Measurements from ENCODE around the gene MINDY3.

The MINDY3 gene

DNA sequence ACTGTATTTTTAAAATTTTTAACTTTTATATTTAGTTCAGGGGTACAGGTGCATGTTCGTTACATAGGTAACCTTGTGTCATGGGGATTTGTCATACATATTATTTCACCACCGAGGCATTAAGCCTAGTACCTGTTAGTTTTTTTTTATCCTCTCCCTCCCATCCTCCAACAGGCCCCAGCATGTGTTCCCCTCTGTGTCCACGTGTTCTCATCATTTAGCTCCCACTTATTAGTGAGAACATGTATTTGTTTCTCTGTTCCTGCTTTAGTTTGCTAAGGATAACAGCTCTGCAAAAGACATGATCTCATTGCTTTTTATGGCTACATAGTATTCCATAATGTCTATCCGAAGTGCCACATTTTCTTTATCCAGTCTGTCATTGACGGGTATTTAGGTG is 118.2 kb downstream of the MINDY3 start:
- Histone ChIP-seq H3K27me3 (ENCODE audit: control insufficient read depth in 1 of 2, insufficient read depth in 2 of 2, low read length in 2 of 2) (no peaks in the 10 kb centered on the region), H3K27ac (ENCODE audit: low read depth, low read length) (no peak overlapping the region), H3K9ac (ENCODE audit: low read depth in 1 of 2, low read length in 2 of 2) (no peak overlapping the region), H3K4me3 (ENCODE audit: low read depth in 1 of 2, low read length in 2 of 2) (no peak overlapping the region), H3K4me1 (ENCODE audit: control insufficient read depth in 1 of 2, insufficient read depth in 2 of 2, low read length in 2 of 2) (no peaks in the 10 kb centered on the region), H3K9me3 (ENCODE audit: control insufficient read depth in 1 of 2, low read length in 2 of 2) (no peaks in the 10 kb centered on the region), H3K36me3 (ENCODE audit: control insufficient read depth in 1 of 2, insufficient read depth in 2 of 2, low read length in 2 of 2) (no peaks in the 10 kb centered on the region)

DNA sequence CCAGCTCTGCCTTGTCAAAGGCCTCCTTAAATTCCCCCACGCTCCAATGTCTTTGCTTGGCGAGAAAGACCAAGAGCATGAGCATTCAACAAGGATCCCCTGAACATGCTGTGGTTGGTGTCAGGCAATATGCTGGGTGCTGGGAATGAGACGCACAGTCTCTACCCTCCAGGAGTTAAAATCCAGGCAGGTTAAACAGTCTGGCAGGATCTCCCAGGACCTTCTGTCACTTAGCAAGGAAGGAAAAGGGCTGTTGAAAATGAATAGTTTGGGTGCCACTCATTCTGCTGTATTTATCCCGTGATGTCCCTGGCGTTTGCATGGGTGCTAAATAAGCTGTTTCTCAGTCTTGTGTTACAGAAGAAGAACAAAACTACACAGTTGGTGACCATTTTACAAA is 118.7 kb downstream of the MINDY3 start:
- no peak overlapping the region for H3K9ac ChIP-seq (ENCODE audit: low read depth in 1 of 2, low read length in 2 of 2)
- no peaks in the 10 kb centered on the region for H3K36me3 ChIP-seq (ENCODE audit: control insufficient read depth in 1 of 2, insufficient read depth in 2 of 2, low read length in 2 of 2)
- H3K27ac ChIP-seq (ENCODE audit: low read depth, low read length): no peak overlapping the region
- no peak overlapping the region for H3K4me3 ChIP-seq (ENCODE audit: low read depth in 1 of 2, low read length in 2 of 2)
- H3K4me1 ChIP-seq (ENCODE audit: control insufficient read depth in 1 of 2, insufficient read depth in 2 of 2, low read length in 2 of 2): no peaks in the 10 kb centered on the region
- H3K9me3 ChIP-seq (ENCODE audit: control insufficient read depth in 1 of 2, low read length in 2 of 2): no peaks in the 10 kb centered on the region
- no peaks in the 10 kb centered on the region for H3K27me3 ChIP-seq (ENCODE audit: control insufficient read depth in 1 of 2, insufficient read depth in 2 of 2, low read length in 2 of 2)

GRCh38 chr10:15740261-15740660 is 120.0 kb downstream of the MINDY3 start:
- Histone ChIP-seq H3K27ac (ENCODE audit: low read depth, low read length) (no peak overlapping the region), H3K9ac (ENCODE audit: low read depth in 1 of 2, low read length in 2 of 2) (no peak overlapping the region), H3K4me1 (ENCODE audit: control insufficient read depth in 1 of 2, insufficient read depth in 2 of 2, low read length in 2 of 2) (no peaks in the 10 kb centered on the region), H3K9me3 (ENCODE audit: control insufficient read depth in 1 of 2, low read length in 2 of 2) (no peaks in the 10 kb centered on the region), H3K4me3 (ENCODE audit: low read depth in 1 of 2, low read length in 2 of 2) (no peak overlapping the region), H3K36me3 (ENCODE audit: control insufficient read depth in 1 of 2, insufficient read depth in 2 of 2, low read length in 2 of 2) (no peaks in the 10 kb centered on the region), H3K27me3 (ENCODE audit: control insufficient read depth in 1 of 2, insufficient read depth in 2 of 2, low read length in 2 of 2) (no peaks in the 10 kb centered on the region)

- H3K9me3 ChIP-seq (ENCODE audit: control insufficient read depth in 1 of 2, low read length in 2 of 2): no peaks in the 10 kb centered on the region
- no peak overlapping the region for H3K27ac ChIP-seq (ENCODE audit: low read depth, low read length)
- no peak overlapping the region for H3K9ac ChIP-seq (ENCODE audit: low read depth in 1 of 2, low read length in 2 of 2)
- no peaks in the 10 kb centered on the region for H3K36me3 ChIP-seq (ENCODE audit: control insufficient read depth in 1 of 2, insufficient read depth in 2 of 2, low read length in 2 of 2)
- no peaks in the 10 kb centered on the region for H3K4me1 ChIP-seq (ENCODE audit: control insufficient read depth in 1 of 2, insufficient read depth in 2 of 2, low read length in 2 of 2)
- H3K27me3 ChIP-seq (ENCODE audit: control insufficient read depth in 1 of 2, insufficient read depth in 2 of 2, low read length in 2 of 2): no peaks in the 10 kb centered on the region
- no peak overlapping the region for H3K4me3 ChIP-seq (ENCODE audit: low read depth in 1 of 2, low read length in 2 of 2)
Measured at GRCh38 chr10:15739254-15739970, 120.9 kb downstream of the MINDY3 start.

GRCh38 chr10:15738270-15738925 is 121.9 kb downstream of the MINDY3 start:
- no peaks in the 10 kb centered on the region for H3K36me3 ChIP-seq (ENCODE audit: control insufficient read depth in 1 of 2, insufficient read depth in 2 of 2, low read length in 2 of 2)
- no peaks in the 10 kb centered on the region for H3K4me1 ChIP-seq (ENCODE audit: control insufficient read depth in 1 of 2, insufficient read depth in 2 of 2, low read length in 2 of 2)
- H3K4me3 ChIP-seq (ENCODE audit: low read depth in 1 of 2, low read length in 2 of 2): no peak overlapping the region
- H3K9me3 ChIP-seq (ENCODE audit: control insufficient read depth in 1 of 2, low read length in 2 of 2): no peaks in the 10 kb centered on the region
- no peaks in the 10 kb centered on the region for H3K27me3 ChIP-seq (ENCODE audit: control insufficient read depth in 1 of 2, insufficient read depth in 2 of 2, low read length in 2 of 2)
- no peak overlapping the region for H3K9ac ChIP-seq (ENCODE audit: low read depth in 1 of 2, low read length in 2 of 2)
- H3K27ac ChIP-seq (ENCODE audit: low read depth, low read length): no peak overlapping the region

GRCh38 chr10:15737656-15738055 is 122.7 kb downstream of the MINDY3 start:
- H3K4me3 ChIP-seq (ENCODE audit: low read depth in 1 of 2, low read length in 2 of 2): no peak overlapping the region
- no peak overlapping the region for H3K9ac ChIP-seq (ENCODE audit: low read depth in 1 of 2, low read length in 2 of 2)
- H3K4me1 ChIP-seq (ENCODE audit: control insufficient read depth in 1 of 2, insufficient read depth in 2 of 2, low read length in 2 of 2): no peaks in the 10 kb centered on the region
- peak overlapping the region; percentile 10 for H3K27ac ChIP-seq (ENCODE audit: low read depth, low read length)
- no peaks in the 10 kb centered on the region for H3K36me3 ChIP-seq (ENCODE audit: control insufficient read depth in 1 of 2, insufficient read depth in 2 of 2, low read length in 2 of 2)
- no peaks in the 10 kb centered on the region for H3K27me3 ChIP-seq (ENCODE audit: control insufficient read depth in 1 of 2, insufficient read depth in 2 of 2, low read length in 2 of 2)
- no peaks in the 10 kb centered on the region for H3K9me3 ChIP-seq (ENCODE audit: control insufficient read depth in 1 of 2, low read length in 2 of 2)

DNA sequence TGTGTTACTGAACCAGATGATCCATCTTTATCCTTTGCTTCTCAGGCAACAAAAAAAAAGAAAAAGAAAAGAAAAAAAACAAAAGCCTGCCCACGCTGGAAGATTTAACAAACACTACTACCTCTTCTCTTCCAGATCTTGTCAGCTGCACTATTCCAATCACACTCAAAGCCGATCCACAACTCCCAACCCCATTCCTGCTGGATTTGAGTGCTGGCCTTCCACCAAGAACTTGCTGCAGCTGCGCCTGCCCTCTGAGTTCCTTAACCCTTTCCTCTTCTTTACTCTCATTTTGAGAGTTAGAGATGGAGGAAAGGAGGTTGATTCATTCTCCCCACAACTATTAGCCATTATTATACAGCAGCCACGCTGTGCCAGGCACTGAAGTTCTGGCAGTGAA is 124.5 kb downstream of the MINDY3 start:
- no peak overlapping the region for H3K4me3 ChIP-seq (ENCODE audit: low read depth in 1 of 2, low read length in 2 of 2)
- H3K4me1 ChIP-seq (ENCODE audit: control insufficient read depth in 1 of 2, insufficient read depth in 2 of 2, low read length in 2 of 2): no peaks in the 10 kb centered on the region
- H3K9me3 ChIP-seq (ENCODE audit: control insufficient read depth in 1 of 2, low read length in 2 of 2): no peaks in the 10 kb centered on the region
- no peak overlapping the region for H3K9ac ChIP-seq (ENCODE audit: low read depth in 1 of 2, low read length in 2 of 2)
- no peaks in the 10 kb centered on the region for H3K36me3 ChIP-seq (ENCODE audit: control insufficient read depth in 1 of 2, insufficient read depth in 2 of 2, low read length in 2 of 2)
- H3K27me3 ChIP-seq (ENCODE audit: control insufficient read depth in 1 of 2, insufficient read depth in 2 of 2, low read length in 2 of 2): no peaks in the 10 kb centered on the region
- no peak overlapping the region for H3K27ac ChIP-seq (ENCODE audit: low read depth, low read length)

DNA sequence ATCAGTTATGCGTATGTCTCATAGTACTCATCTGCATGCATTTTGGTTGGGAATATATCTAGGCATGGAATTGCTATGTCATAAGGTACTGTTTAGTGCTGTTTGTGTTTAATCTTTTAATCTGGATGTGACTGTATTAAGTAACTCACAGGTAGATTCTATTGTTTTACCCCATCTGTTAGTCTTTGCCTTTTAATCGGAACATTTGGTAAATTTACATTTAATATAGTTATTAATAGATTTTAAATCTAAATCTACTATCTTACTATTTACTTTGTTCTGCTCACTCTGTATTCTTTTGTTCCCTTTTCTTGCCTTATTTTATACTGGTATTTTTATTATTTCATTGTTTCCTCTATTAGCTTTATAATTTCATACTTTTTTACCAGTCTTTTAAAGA is 130.0 kb downstream of the MINDY3 start:
- Histone ChIP-seq H3K4me3 (ENCODE audit: low read depth in 1 of 2, low read length in 2 of 2) (no peak overlapping the region), H3K36me3 (ENCODE audit: control insufficient read depth in 1 of 2, insufficient read depth in 2 of 2, low read length in 2 of 2) (no peaks in the 10 kb centered on the region), H3K27me3 (ENCODE audit: control insufficient read depth in 1 of 2, insufficient read depth in 2 of 2, low read length in 2 of 2) (no peaks in the 10 kb centered on the region), H3K9me3 (ENCODE audit: control insufficient read depth in 1 of 2, low read length in 2 of 2) (no peaks in the 10 kb centered on the region), H3K27ac (ENCODE audit: low read depth, low read length) (no peak overlapping the region), H3K9ac (ENCODE audit: low read depth in 1 of 2, low read length in 2 of 2) (no peak overlapping the region), H3K4me1 (ENCODE audit: control insufficient read depth in 1 of 2, insufficient read depth in 2 of 2, low read length in 2 of 2) (no peaks in the 10 kb centered on the region)

- H3K9me3 ChIP-seq (ENCODE audit: control insufficient read depth in 1 of 2, low read length in 2 of 2): no peaks in the 10 kb centered on the region
- H3K4me3 ChIP-seq (ENCODE audit: low read depth in 1 of 2, low read length in 2 of 2): no peak overlapping the region
- H3K9ac ChIP-seq (ENCODE audit: low read depth in 1 of 2, low read length in 2 of 2): no peak overlapping the region
- H3K27ac ChIP-seq (ENCODE audit: low read depth, low read length): no peak overlapping the region
- H3K27me3 ChIP-seq (ENCODE audit: control insufficient read depth in 1 of 2, insufficient read depth in 2 of 2, low read length in 2 of 2): no peaks in the 10 kb centered on the region
- no peaks in the 10 kb centered on the region for H3K36me3 ChIP-seq (ENCODE audit: control insufficient read depth in 1 of 2, insufficient read depth in 2 of 2, low read length in 2 of 2)
- H3K4me1 ChIP-seq (ENCODE audit: control insufficient read depth in 1 of 2, insufficient read depth in 2 of 2, low read length in 2 of 2): no peaks in the 10 kb centered on the region
Measured at GRCh38 chr10:15729890-15730289, 130.4 kb downstream of the MINDY3 start.
